Esophagus squamous epithelium (tissue), 5 donors: ENCODE measurements around the gene PCARE. TPM values are rescaled to one million over a fixed set of nuclear protein-coding genes. Genes with fewer than 3 reads are reported as not detected.

Experiments used
- DNase-seq: peaks from one replicate; lab custom pipeline; 2025; lab: John Stamatoyannopoulos, UW
- H3K27ac ChIP-seq, 4 donors: fragments of 200-600 bp; sonication (generic); one replicate each; pipeline ENCODE4 v1.5.1; 2016 to 2019; ENCODE audit warnings: mild to moderate bottlenecking in 1 of 4
- H3K27me3 ChIP-seq, 4 donors: fragments of 200-600 bp; sonication (generic); 1 replicate in 3 of 4; 2 replicates in 1 of 4; pipeline versions ENCODE4 v1.5.1 to v1.6.0; 2017 to 2021; ENCODE audit warnings: antibody characterized with exemption in 1 of 4
- H3K36me3 ChIP-seq, 3 donors: fragments of 200-600 bp; sonication (generic); one replicate each; pipeline ENCODE4 v1.5.1; 2016 to 2019
- H3K4me1 ChIP-seq, 3 donors: fragments of 200-600 bp; sonication (generic); one replicate each; pipeline ENCODE4 v1.5.1; 2017 to 2019
- H3K4me3 ChIP-seq, 4 donors: fragments of 200-600 bp; sonication (generic); 1 replicate in 3 of 4; 2 replicates in 1 of 4; pipeline ENCODE4 v1.5.1; 2016 to 2019; ENCODE audit warnings: mild to moderate bottlenecking in 2 of 4, moderate library complexity in 1 of 4
- H3K9me3 ChIP-seq, 3 donors: fragments of 200-600 bp; sonication (generic); one replicate each; pipeline ENCODE4 v1.5.1; 2016 to 2019
- CTCF ChIP-seq, 6 experiments: fragments of 450-650 bp in 4 of 6; fragments of 200-600 bp in 2 of 6; sonication (generic) in 2 of 6; IDR thresholded peaks; one replicate each; pipeline ENCODE4 v1.5.1; 2016 to 2019; ENCODE audit warnings: antibody characterized with exemption in 6 of 6, mild to moderate bottlenecking in 4 of 6, moderate library complexity in 4 of 6
- POLR2A ChIP-seq, 4 donors: fragments of 450-650 bp; IDR thresholded peaks; one replicate each; pipeline ENCODE4 v1.6.1; 2017; ENCODE audit warnings: antibody characterized with exemption in 4 of 4, mild to moderate bottlenecking in 4 of 4, moderate library complexity in 3 of 4
- WGBS, 2 donors: methylation state at CpG; one replicate each; pipeline ENCODE4 v1.1.5; 2018; 5-methylcytosine and 5-hydroxymethylcytosine counted together
- intact Hi-C: fragments of 100-400 bp; cut with DNase I; formaldehyde crosslinking; loops from one replicate; pipeline ENCODE4 v1.15.0; 2022
- total RNA-seq, 4 donors: library from RNA; depleted of rRNA; stranded (reverse); fragments of >200 nt; gene quantifications; one replicate each; pipeline ENCODE4 v1.1.0, GENCODE V29; 2016
- donor health status: DM: yes; HTN: yes; CAD: no.

The PCARE gene
- total RNA-seq, 4 donors from 2014 or later: 0.04 TPM; not detected in 3

- TF ChIP-seq CTCF (IDR thresholded peaks at IDR 0.05) (no peak), POLR2A (IDR thresholded peaks at IDR 0.05) (no peak)
- no peaks in the 10 kb centered on the region for H3K36me3 ChIP-seq
- 64% methylated on average over 3 to 4 of the region's 4 CpGs for WGBS, 2 donors
- intact Hi-C loops: no loop called here
- H3K27me3 ChIP-seq: no peaks in the 10 kb centered on the region
- H3K4me1 ChIP-seq: peaks cover 0 to 10% (median 0%) of the 10 kb centered on the region in 3 donors
- DNase-seq: no peak
- H3K27ac ChIP-seq: no peak overlapping the region
- no peak overlapping the region for H3K4me3 ChIP-seq
- no peaks in the 10 kb centered on the region for H3K9me3 ChIP-seq
These were observed 49.4 kb downstream of the PCARE start for GRCh38 chr2:29024882-29025430.

DNA sequence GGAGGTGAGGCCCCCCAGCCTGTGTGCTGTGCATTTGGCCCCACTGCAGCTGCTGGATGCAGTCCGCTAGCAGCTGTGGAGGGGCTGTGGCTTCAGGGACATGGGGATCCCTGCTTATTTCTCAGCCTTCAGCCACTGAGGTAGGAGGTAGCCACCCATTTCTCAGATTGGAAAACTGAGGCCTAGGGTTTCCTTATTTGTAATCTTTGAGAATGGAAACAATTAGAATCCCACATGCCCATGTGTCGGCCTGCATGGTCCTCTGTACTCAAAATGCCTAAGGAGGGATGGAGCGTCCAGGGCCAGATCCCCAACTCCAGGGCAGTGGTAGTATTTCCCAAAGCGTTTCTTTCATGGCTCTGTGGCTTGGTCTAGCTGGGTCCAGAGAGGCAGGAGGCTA, 51.1 kb downstream of the PCARE start:
- no peaks in the 10 kb centered on the region for H3K27me3 ChIP-seq
- no peak for TF ChIP-seq POLR2A (IDR thresholded peaks at IDR 0.05)
- no peak for TF ChIP-seq CTCF (IDR thresholded peaks at IDR 0.05)
- H3K4me1 ChIP-seq: peaks cover 0 to 10% (median 0%) of the 10 kb centered on the region in 3 donors
- 100% methylated on average over 1 of the region's 4 CpGs; no CpG with 5 or more reads in 1 of the 2 donors for WGBS, 2 donors
- no peaks in the 10 kb centered on the region for H3K9me3 ChIP-seq
- no peak for DNase-seq
- H3K36me3 ChIP-seq: no peaks in the 10 kb centered on the region
- no peak overlapping the region for H3K4me3 ChIP-seq
- intact Hi-C loops: no loop called here
- H3K27ac ChIP-seq: no peak overlapping the region

DNA sequence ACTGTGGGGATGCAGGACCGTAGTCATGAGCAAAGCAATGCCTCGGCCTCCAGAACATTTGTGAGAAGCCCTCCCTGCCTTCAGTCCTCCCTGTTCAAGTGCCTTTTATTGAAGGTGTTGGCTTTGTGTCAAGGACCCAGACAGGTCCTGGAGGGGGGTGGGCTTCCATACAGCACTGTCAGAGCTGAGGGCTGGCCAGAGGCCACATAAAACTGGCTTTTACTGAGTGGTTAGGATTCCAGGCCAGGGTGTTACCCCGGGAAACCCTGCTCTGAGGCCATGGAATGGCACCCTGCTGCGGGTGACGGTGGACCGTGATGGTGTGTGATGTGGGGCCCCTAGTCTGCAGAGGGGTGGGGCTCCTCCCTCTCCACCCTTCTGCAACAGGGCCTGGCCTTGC, 51.6 kb downstream of the PCARE start:
- intact Hi-C loops: no loop called here
- no peak overlapping the region for H3K4me3 ChIP-seq
- H3K9me3 ChIP-seq: no peaks in the 10 kb centered on the region
- no peak for DNase-seq
- no peaks in the 10 kb centered on the region for H3K36me3 ChIP-seq
- WGBS, 2 donors: 93% methylated on average over 2 of the region's 6 CpGs; no CpG with 5 or more reads in 1 of the 2 donors
- peaks cover 0 to 10% (median 0%) of the 10 kb centered on the region in 3 donors for H3K4me1 ChIP-seq
- H3K27me3 ChIP-seq: no peaks in the 10 kb centered on the region
- no peak for TF ChIP-seq CTCF (IDR thresholded peaks at IDR 0.05)
- no peak for TF ChIP-seq POLR2A (IDR thresholded peaks at IDR 0.05)
- no peak overlapping the region for H3K27ac ChIP-seq

GRCh38 chr2:29021886-29022285, 52.4 kb downstream of the PCARE start:
- TF ChIP-seq CTCF (IDR thresholded peaks at IDR 0.05) (no peak), POLR2A (IDR thresholded peaks at IDR 0.05) (no peak)
- no peak overlapping the region for H3K4me3 ChIP-seq
- peaks cover 0 to 11% (median 0%) of the 10 kb centered on the region in 3 donors for H3K4me1 ChIP-seq
- no peaks in the 10 kb centered on the region for H3K9me3 ChIP-seq
- no peak for DNase-seq
- WGBS, 2 donors: 85 to 100% methylated on average over 2 to 3 of the region's 11 CpGs
- no peak overlapping the region for H3K27ac ChIP-seq
- no peaks in the 10 kb centered on the region for H3K27me3 ChIP-seq
- intact Hi-C loops: no loop called here
- no peaks in the 10 kb centered on the region for H3K36me3 ChIP-seq

GRCh38 chr2:29017716-29018435, 56.4 kb downstream of the PCARE start:
- no peak for DNase-seq
- Histone ChIP-seq H3K4me3 (no peak overlapping the region), H3K27me3 (no peaks in the 10 kb centered on the region), H3K9me3 (no peaks in the 10 kb centered on the region), H3K36me3 (no peaks in the 10 kb centered on the region), H3K4me1 (peaks cover 0 to 38% (median 3%) of the 10 kb centered on the region in 3 donors), H3K27ac (no peak overlapping the region)
- TF ChIP-seq CTCF (IDR thresholded peaks at IDR 0.05) (no peak), POLR2A (IDR thresholded peaks at IDR 0.05) (no peak)
- 79 to 83% methylated on average over 3 to 5 of the region's 19 CpGs for WGBS, 2 donors
- intact Hi-C loops: no loop called here
